Natural killer cell treated with Interleukin-12 subunit alpha and Interleukin-12 subunit beta and Interleukin-15 and Interleukin-18, amount 100 ng/mL, for 72 hours (primary cell): ENCODE measurements around the gene TBC1D19. TPM values are rescaled to one million over a fixed set of nuclear protein-coding genes. Genes with fewer than 3 reads are reported as not detected.
"Not testable (repeated sequence)": the region's sequence is repeated elsewhere in the genome, so short reads cannot be mapped to it uniquely, and the experiment has no call there.

Source experiments
- ATAC-seq, 2 donors: fragments of 150-1000 bp; cut with Tn5 transposase in 1 of 2; sonication (Bioruptor Pico), chemical (Tn5 transposase) in 1 of 2; 2 replicates each; pipeline ENCODE4 v1.10.0; 2021
- DNase-seq: peaks from one replicate; pipeline ENCODE4 v3.0.0; 2022; ENCODE audit warnings: low spot score
- H3K27ac Mint-ChIP-seq, 2 donors: 1 replicate in 1 of 2; 2 replicates in 1 of 2; pipeline ENCODE4 v1.8.0; 2022; ENCODE audit warnings: mixed read lengths in 2 of 2, mild to moderate bottlenecking in 1 of 2, moderate library complexity in 1 of 2
- H3K27me3 Mint-ChIP-seq, 2 donors: 1 replicate in 1 of 2; 2 replicates in 1 of 2; pipeline ENCODE4 v1.8.0; 2022; ENCODE audit warnings: mixed read lengths in 2 of 2
- H3K36me3 Mint-ChIP-seq: one replicate; pipeline ENCODE4 v1.8.0; 2022; ENCODE audit warnings: mixed read lengths
- H3K4me1 Mint-ChIP-seq, 2 donors: 1 replicate in 1 of 2; 2 replicates in 1 of 2; pipeline ENCODE4 v1.8.0; 2022; ENCODE audit warnings: low read depth in 2 of 2, mixed read lengths in 2 of 2, mild to moderate bottlenecking in 1 of 2
- H3K4me3 Mint-ChIP-seq: one replicate; pipeline ENCODE4 v1.8.0; 2022; ENCODE audit warnings: mixed read lengths
- H3K9me3 Mint-ChIP-seq: 2 replicates; pipeline ENCODE4 v1.8.0; 2022; ENCODE audit warnings: mixed read lengths
- total RNA-seq, 2 donors: library from RNA; stranded (reverse); gene quantifications; one replicate each; pipeline ENCODE4 v1.2.3, GENCODE V29; 2022

The TBC1D19 gene
- total RNA-seq, 2 donors from 2014 or later, result 5.7 to 7.2 TPM

DNA sequence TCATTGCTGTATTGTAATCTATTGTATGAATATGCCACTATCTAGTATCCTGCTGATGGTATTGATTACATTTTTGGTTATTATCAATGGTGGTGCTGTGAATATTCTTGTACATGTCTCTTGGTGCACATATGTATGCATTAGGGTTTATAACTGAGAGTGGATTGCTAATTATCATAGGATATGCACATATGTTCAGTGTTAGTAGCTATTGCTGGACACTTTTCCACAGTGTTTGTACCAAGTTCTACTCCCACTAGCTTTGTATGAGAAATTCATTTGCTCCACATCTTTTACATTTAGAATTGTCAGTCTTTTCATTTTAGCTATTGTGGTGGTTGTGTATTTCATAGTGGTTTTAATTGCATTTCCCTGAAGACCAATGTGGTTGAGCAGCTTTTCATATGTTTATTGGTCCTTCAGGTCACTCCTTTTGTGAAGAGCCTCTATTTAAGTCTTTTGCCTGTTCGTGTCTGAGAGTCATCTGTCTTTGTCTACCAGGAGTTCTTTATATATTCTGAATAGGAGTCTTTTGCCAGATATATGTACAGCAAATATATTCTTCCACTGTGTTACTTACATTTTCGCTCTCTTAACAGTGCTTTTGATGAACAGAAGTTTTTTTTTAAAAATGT, 87.1 kb downstream of the TBC1D19 start:
- Mint-ChIP-seq H3K9me3 (no peaks in the 10 kb centered on the region), H3K4me1 (no peaks in the 10 kb centered on the region), H3K27me3 (no peaks in the 10 kb centered on the region), H3K4me3 (no peak overlapping the region), H3K27ac (no peak overlapping the region), H3K36me3 (no peaks in the 10 kb centered on the region)
- ATAC-seq (no peak), DNase-seq (no peak)

DNA sequence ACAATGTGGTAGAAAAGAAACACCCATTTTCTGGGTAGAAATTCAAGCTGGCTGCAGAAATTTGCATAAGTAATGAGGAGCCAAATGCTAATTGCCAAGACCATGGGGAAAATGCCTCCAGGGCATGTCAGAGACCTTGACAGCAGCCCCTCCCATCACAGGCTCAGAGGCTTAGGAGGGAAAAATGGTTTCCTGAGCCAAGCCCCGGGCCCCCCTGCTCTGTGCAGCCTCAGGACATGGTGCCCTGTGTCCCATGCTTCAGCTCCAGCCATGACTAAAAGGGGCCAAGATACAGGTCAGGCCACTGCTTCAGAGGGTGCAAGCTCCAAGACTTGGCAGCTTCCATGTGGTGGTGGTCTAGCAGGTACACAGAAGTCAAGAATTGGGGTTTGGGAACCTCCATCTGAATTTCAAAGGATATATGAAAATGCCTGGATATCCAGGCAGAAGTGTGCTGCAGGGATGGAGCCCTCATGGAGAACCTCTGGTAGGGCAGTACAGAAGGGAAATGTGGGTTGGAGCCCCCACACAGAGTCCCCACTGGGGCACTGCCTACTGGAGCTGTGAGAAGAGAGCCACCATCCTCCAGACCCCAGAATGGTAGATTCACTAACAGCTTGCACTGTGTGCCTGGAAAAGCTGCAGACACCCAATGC, 95.3 kb downstream of the TBC1D19 start:
- Mint-ChIP-seq H3K9me3 (peaks cover 12% of the 10 kb centered on the region), H3K36me3 (peaks cover 32% of the 10 kb centered on the region)
- not testable (repeated sequence) for ATAC-seq, H3K4me1 Mint-ChIP-seq, H3K27me3 Mint-ChIP-seq, DNase-seq, H3K27ac Mint-ChIP-seq, H3K4me3 Mint-ChIP-seq

DNA sequence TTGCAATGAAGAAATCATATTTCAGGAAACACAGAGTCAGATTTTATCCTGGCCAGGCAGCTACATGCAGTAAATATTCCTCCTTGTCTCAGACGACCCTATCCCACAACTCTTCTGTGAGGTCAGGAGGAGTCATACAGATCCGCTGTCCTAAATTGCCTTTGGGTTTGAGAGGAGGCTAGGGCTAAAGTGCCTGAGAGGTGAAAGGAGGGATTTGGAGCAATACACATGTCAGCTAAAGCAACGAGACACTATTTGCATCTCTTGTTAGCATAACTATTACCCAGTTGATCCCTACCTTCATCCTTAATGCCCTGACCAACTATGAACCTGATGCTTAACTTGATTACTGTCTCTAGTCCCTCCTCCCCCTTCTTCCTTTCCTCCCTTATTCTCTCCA, 98.6 kb downstream of the TBC1D19 start:
- peaks cover 26% of the 10 kb centered on the region for H3K36me3 Mint-ChIP-seq
- no peaks in the 10 kb centered on the region for H3K4me1 Mint-ChIP-seq
- H3K27me3 Mint-ChIP-seq, result no peaks in the 10 kb centered on the region
- no peak for ATAC-seq
- H3K4me3 Mint-ChIP-seq, result no peak overlapping the region
- no peak overlapping the region for H3K27ac Mint-ChIP-seq
- DNase-seq, result no peak
- peaks cover 12% of the 10 kb centered on the region for H3K9me3 Mint-ChIP-seq

DNA sequence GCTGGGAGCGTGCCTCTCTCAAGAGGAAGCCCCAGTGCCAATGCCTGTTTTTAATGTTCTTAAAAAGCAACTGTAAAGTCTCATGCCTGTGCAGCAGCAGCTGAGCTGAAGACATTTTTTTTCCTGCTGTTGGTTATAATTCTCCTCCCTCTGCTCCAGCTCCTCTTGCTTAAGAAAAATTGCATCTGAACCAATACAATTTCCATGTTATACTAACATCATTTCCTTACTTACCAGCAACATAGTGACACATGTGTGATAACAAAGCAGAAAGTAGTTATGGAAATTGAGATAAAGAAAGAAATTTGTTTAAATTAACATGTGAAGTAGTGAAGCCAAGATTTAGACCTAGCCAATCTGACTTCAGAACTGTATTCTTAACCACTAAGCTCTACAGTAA, 101.4 kb downstream of the TBC1D19 start:
- no peaks in the 10 kb centered on the region for H3K9me3 Mint-ChIP-seq
- no peak for DNase-seq
- H3K27ac Mint-ChIP-seq, result no peak overlapping the region
- H3K4me3 Mint-ChIP-seq, result no peak overlapping the region
- H3K36me3 Mint-ChIP-seq, result peaks cover 12% of the 10 kb centered on the region
- no peak for ATAC-seq
- H3K27me3 Mint-ChIP-seq, result no peaks in the 10 kb centered on the region
- no peaks in the 10 kb centered on the region for H3K4me1 Mint-ChIP-seq

DNA sequence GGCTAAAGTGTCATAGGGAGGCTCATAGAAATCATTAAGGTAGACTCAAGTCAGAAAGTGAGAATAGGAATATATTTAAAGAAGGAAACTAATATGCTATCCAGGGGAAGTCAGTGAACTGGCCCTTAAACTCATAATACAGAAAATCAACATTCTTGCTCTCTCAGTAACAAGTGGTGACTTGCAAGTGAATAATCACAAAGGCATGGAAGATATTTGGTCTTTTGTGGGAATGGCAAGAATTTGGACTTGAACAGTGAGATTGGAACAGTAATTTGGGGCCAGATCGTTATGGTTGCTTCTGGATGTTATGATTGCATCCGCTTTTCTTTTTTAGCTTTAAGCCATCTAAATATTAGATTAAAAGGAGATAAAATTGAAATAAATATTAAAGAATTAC, 103.8 kb downstream of the TBC1D19 start:
- Mint-ChIP-seq H3K27ac (no peak overlapping the region), H3K9me3 (no peaks in the 10 kb centered on the region), H3K36me3 (peaks cover 15% of the 10 kb centered on the region), H3K4me1 (no peaks in the 10 kb centered on the region), H3K27me3 (no peaks in the 10 kb centered on the region), H3K4me3 (no peak overlapping the region)
- DNase-seq (no peak), ATAC-seq (no peak)

DNA sequence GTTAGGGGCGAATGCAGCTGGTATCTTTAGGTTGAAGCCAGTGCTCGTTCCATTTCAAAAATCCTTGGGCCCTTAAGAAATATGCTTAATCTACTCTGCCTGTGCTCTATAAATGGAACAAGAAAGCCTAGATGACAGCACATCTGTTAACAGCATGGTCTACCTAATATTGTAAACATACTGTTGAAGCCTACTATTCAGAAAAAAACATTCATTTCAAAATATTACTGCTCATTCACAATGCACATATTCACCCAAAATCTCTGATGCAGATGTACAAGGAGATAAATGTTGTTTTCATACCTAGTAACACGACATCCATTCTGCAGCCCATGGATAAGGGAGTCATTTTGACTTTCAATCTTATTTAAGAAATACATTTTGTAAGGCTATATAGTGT, 106.6 kb downstream of the TBC1D19 start:
- DNase-seq, result no peak
- Mint-ChIP-seq H3K9me3 (no peaks in the 10 kb centered on the region), H3K36me3 (peaks cover 17% of the 10 kb centered on the region), H3K4me3 (no peak overlapping the region), H3K27me3 (no peaks in the 10 kb centered on the region), H3K27ac (no peak overlapping the region), H3K4me1 (no peaks in the 10 kb centered on the region)
- ATAC-seq, result no peak

DNA sequence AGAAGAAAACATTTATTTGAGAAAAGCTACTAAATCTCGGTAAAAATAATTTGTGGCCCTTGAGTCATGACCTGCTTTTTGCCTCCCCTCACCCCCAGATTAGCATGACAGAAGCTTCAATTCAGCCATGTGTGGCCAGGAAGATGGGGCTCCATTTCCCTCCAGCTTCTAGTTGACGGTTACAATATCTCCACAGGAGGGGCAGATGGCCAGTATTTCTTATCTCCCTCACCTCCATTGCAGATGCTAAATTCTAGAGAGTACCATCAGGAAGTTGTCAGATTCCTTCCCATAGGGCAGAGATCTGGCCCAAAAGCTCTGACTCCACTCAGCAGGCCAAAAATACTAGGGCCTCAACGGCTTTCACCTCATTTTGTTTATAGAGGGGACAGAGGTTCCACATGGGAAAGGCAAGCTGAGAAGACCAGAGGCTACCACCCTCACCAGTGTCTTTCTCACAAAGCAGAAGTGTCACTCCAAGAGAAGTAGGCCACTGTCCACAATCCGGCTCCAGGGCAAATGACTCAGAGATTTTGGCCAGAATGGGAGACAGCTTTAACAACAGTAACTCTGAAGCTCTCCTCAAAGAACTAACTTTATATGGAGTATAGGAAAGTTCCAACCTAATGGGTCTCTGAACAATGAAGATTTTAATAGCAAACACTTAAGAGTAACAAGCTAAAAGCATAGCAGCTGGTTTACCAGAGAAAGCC, 108.3 kb downstream of the TBC1D19 start:
- Mint-ChIP-seq H3K9me3 (peaks cover 3% of the 10 kb centered on the region), H3K27me3 (no peaks in the 10 kb centered on the region), H3K27ac (no peak overlapping the region), H3K36me3 (peaks cover 23% of the 10 kb centered on the region), H3K4me3 (no peak overlapping the region), H3K4me1 (no peaks in the 10 kb centered on the region)
- DNase-seq (no peak), ATAC-seq (no peak)

DNA sequence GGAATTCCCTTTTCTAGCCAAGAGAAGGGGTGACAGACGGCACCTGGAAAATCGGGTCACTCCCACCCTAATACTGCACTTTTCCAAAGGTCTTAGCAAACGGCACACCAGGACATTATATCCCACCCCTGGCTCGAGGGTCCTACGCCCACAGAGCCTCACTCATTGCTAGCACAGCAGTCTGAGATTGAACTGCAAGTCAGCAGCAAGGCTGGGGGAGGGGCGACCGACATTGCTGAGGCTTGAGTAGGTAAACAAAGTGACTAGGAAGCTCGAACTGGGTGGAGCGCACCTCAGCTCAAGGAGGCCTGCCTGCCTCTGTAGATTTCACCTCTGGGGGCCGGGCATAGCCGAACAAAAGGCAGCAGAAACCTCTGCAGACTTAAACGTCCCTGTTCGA, 110.2 kb downstream of the TBC1D19 start:
- not testable (repeated sequence) for H3K4me3 Mint-ChIP-seq, H3K9me3 Mint-ChIP-seq, H3K4me1 Mint-ChIP-seq, H3K27ac Mint-ChIP-seq, ATAC-seq, DNase-seq, H3K27me3 Mint-ChIP-seq
- H3K36me3 Mint-ChIP-seq, result peaks cover 30% of the 10 kb centered on the region

DNA sequence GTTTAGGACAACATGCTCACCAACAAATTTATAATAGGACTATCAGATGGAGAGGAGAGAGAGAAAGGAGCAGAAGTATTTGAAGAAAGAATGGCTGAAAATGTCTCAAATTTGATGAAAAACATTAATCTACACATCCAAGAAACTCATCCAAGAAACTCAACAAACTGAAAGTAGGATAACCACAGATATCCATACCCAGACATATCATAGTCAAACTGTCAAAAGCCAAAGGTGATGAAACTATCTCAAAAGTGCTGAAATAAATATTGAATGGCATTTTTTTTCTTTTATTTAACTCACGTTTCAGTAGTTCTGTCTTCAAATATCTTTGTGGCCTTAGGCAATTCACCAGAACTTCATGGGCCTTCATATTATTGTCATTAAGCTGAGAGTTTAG, 116.2 kb downstream of the TBC1D19 start:
- no peak overlapping the region for H3K27ac Mint-ChIP-seq
- ATAC-seq, result no peak
- peaks cover 13% of the 10 kb centered on the region for H3K36me3 Mint-ChIP-seq
- no peaks in the 10 kb centered on the region for H3K4me1 Mint-ChIP-seq
- H3K27me3 Mint-ChIP-seq, result no peaks in the 10 kb centered on the region
- no peak for DNase-seq
- peaks cover 6% of the 10 kb centered on the region for H3K9me3 Mint-ChIP-seq
- no peak overlapping the region for H3K4me3 Mint-ChIP-seq

DNA sequence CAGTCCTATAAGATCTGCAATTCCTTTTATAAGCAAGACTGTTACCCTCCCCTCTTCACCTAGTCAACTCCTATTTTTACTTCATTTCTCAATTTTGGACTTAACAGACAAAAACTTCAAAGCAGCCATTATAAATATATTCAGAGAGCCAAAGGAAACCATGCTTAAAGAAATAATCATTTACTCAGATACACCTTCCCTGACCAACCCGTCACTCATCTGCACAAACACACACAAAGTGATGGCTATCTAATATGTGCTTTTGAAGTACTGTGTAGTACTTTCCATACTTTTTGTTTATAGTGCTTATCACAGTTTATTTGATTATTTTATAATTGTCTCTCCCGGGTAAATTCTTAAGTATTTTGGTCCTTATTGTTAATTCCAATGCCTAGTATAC, 117.2 kb downstream of the TBC1D19 start:
- DNase-seq, result no peak
- Mint-ChIP-seq H3K9me3 (peaks cover 6% of the 10 kb centered on the region), H3K4me1 (no peaks in the 10 kb centered on the region)

DNA sequence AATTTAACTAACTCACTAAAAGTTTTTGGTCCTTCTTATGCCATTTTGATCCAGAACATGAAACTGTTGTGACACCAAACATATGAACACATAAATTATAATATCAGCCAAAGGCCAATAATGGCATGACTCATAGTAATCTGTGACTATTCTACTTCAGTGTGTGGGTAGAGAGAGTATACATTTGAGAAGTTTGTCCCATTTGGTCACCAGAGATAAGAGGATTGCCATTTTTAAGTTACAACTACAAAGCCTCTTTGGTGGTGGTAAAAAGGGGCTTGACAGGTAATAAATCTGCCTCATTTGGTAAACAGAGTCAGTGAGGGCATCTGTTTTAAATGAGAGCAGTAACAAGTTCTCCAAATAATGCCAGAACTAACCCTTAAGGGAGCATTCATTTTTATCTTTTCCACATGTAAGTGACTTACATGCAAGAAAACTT, 117.9 kb downstream of the TBC1D19 start:
- DNase-seq, result no peak
- no peak for ATAC-seq
- Mint-ChIP-seq H3K27me3 (no peaks in the 10 kb centered on the region), H3K9me3 (peaks cover 5% of the 10 kb centered on the region), H3K36me3 (peaks cover 10% of the 10 kb centered on the region), H3K4me3 (no peak overlapping the region), H3K4me1 (no peaks in the 10 kb centered on the region), H3K27ac (no peak overlapping the region)

More for the DNA sequence above, 117.2 kb downstream of the TBC1D19 start:
- H3K27me3 Mint-ChIP-seq, result no peaks in the 10 kb centered on the region
- H3K27ac Mint-ChIP-seq, result no peak overlapping the region
- no peak for ATAC-seq
- no peak overlapping the region for H3K4me3 Mint-ChIP-seq
- H3K36me3 Mint-ChIP-seq, result peaks cover 13% of the 10 kb centered on the region

DNA sequence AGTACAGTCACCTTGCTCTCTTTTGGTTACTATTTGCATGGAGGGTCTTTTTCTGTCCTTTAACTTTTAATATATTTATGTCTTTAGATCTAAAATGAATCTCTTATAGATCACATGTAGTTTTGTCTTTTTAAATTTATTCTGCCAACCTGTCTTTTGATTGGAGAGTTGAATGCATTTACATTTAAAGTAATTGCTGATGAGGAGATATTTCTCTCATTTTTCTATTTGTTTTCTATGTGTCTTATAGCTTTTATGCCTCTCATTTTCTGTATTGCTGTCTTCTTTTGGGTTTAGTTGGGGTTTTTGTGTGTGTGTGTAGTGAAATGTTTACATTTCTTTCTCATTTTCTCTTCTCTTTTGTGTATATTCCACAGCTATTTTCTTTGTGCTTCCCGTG, 123.5 kb downstream of the TBC1D19 start:
- H3K27ac Mint-ChIP-seq, result no peak overlapping the region
- H3K36me3 Mint-ChIP-seq, result peaks cover 18% of the 10 kb centered on the region
- peaks cover 0 to 2% of the 10 kb centered on the region in 2 donors for H3K4me1 Mint-ChIP-seq
- no peak for ATAC-seq
- no peaks in the 10 kb centered on the region for H3K27me3 Mint-ChIP-seq
- DNase-seq, result no peak
- no peak overlapping the region for H3K4me3 Mint-ChIP-seq
- no peaks in the 10 kb centered on the region for H3K9me3 Mint-ChIP-seq

DNA sequence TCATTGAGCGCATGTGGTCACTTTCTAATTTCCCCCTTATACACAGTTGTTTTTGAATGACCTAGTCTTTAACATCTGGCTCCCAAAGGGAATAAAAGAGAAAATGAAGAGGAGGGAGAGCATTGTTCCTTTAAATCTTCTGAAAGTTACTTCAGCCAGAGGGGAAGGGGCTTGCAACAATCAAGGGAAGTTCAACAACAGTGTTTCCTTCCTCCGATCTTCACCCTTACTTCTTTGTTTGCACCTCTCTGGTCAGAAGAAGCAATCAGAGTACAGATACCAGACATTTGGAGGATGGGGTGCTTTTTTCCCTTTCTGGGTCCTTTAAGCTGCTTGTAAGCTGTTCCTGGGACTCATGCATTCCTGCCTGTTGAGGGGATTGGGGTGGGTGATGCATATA, 125.4 kb downstream of the TBC1D19 start:
- Mint-ChIP-seq H3K4me1 (peaks cover 0 to 2% of the 10 kb centered on the region in 2 donors), H3K4me3 (no peak overlapping the region), H3K27me3 (no peaks in the 10 kb centered on the region), H3K27ac (no peak overlapping the region), H3K9me3 (no peaks in the 10 kb centered on the region), H3K36me3 (peaks cover 18% of the 10 kb centered on the region)
- DNase-seq (no peak), ATAC-seq (no peak)

DNA sequence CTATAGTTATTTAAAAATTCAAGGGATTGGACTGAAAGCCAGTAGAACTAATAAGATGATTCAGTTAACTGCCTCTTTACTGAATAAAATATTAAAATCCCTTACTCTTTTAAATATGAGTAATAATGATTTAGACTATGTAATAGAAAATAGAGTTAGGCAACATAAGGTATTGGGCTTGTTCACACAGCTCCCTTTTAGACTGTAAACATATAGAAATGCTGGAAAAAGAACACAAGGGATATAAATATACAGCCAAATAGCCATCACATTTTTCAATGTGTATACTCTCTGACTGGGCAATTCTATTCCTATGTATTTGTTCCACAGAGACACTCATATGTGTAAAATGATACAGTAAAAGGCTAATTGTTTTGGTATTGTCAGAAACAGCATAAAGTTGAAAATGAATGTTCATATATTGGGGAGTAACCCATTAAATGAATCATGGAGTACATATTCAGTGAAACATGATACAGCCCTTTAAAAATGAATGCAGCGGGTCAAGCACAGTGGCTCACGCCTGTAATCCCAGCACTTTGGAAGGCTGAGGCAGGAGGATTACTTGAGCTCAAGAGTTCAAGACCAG, 129.8 kb downstream of the TBC1D19 start:
- Mint-ChIP-seq H3K36me3 (peaks cover 16% of the 10 kb centered on the region), H3K27ac (no peak overlapping the region), H3K9me3 (no peaks in the 10 kb centered on the region), H3K27me3 (no peaks in the 10 kb centered on the region), H3K4me3 (no peak overlapping the region), H3K4me1 (no peaks in the 10 kb centered on the region)
- ATAC-seq (no peak), DNase-seq (no peak)
